ENCODE data around the gene TRMT10C. TPM values are rescaled to one million over a fixed set of nuclear protein-coding genes. Genes with fewer than 3 reads are reported as not detected.
"Not testable (repeated sequence)": the region's sequence is repeated elsewhere in the genome, so short reads cannot be mapped to it uniquely, and the experiment has no call there.

Gene TRMT10C
- total RNA-seq, 4 donors from 2014 or later = 14.4 to 21.7 (median 17.3) TPM

DNA sequence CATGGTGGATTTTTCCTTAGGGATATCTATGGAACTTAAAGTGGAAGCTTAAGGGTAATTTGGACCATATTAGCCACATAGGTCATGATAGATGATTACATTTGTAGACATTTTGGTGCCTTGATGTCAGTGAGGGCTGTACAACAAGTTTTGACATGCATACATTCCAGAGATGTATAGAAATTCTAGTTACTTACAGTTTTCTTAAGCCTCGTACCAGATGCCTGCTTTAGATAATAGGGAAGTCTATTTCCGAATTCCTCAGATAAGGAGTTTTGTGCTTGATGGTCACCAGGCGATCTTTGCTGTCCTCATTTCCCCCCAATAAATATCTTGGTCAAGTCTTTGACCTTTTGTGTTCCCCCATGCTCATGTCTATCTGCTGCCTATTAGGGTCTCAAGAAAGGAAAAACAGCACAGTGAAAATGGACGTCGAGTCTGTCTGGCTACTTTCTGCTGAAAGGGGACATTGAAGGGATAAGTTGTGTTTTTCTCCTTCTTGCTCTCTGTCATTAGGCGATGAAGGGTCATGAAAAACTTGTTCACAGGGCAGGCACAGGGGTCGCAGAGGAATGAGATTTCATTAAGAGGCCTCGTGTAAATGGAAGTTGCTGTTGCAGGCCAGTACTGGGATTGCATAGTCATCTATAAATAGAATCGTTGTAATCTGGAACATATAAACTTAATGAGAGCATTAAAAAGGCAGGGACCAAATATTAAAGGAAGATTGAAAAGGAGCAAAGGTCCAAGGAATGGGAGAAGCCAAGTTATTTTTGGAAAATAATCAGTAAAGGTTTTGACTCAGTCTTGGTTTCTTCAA lies 28.7 kb upstream of the TRMT10C start:
- no peak for DNase-seq (ENCODE audit: extremely low spot score)
- Histone ChIP-seq H3K27ac (replicated peaks in 1 of 4) (no peak overlapping the region), H3K9me3 (no peaks in the 10 kb centered on the region), H3K4me1 (no peaks in the 10 kb centered on the region), H3K27me3 (no peaks in the 10 kb centered on the region), H3K36me3 (no peaks in the 10 kb centered on the region), H3K4me3 (no peak overlapping the region)
- TF ChIP-seq EP300 (IDR thresholded peaks at IDR 0.05) (no peak), POLR2AphosphoS5 (IDR thresholded peaks at IDR 0.05) (no peak)
- intact Hi-C loops (cut with DNase I) = no loop called here
- whole genome bisulfite sequencing = 64% methylated on average over 9 of the region's 9 CpGs

DNA sequence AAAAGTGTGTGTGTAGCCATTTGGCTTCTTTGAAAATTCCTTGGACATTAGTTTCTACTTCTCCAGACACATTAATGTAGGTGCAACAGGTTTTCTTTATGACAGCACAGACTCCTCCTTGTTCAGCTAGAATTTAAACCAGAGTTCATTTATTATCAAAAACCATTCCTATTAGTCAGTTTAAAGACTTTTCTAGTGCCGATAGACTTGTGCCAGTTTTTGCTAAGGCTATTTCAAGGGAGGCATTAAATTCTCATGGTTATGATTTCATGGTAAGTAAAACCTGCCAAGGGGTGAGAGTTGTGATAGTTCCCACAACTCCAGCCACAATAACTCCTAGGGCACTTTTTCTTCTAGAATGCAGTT lies 28.1 kb upstream of the TRMT10C start:
- no peaks in the 10 kb centered on the region for H3K9me3 ChIP-seq
- no peaks in the 10 kb centered on the region for H3K4me1 ChIP-seq
- no peaks in the 10 kb centered on the region for H3K36me3 ChIP-seq
- WGBS = 60% methylated on average over 1 of the region's 1 CpG
- no peak overlapping the region for H3K4me3 ChIP-seq
- no peak overlapping the region for H3K27ac ChIP-seq (replicated peaks in 1 of 4)
- intact Hi-C loops (cut with DNase I) = no loop called here
- DNase-seq (ENCODE audit: extremely low spot score) = no peak
- TF ChIP-seq EP300 (IDR thresholded peaks at IDR 0.05) (no peak), POLR2AphosphoS5 (IDR thresholded peaks at IDR 0.05) (no peak), POLR2A (IDR thresholded peaks at IDR 0.05; ENCODE audit: low read depth) (no peak)
- TF ChIP-seq, protein P1, sequence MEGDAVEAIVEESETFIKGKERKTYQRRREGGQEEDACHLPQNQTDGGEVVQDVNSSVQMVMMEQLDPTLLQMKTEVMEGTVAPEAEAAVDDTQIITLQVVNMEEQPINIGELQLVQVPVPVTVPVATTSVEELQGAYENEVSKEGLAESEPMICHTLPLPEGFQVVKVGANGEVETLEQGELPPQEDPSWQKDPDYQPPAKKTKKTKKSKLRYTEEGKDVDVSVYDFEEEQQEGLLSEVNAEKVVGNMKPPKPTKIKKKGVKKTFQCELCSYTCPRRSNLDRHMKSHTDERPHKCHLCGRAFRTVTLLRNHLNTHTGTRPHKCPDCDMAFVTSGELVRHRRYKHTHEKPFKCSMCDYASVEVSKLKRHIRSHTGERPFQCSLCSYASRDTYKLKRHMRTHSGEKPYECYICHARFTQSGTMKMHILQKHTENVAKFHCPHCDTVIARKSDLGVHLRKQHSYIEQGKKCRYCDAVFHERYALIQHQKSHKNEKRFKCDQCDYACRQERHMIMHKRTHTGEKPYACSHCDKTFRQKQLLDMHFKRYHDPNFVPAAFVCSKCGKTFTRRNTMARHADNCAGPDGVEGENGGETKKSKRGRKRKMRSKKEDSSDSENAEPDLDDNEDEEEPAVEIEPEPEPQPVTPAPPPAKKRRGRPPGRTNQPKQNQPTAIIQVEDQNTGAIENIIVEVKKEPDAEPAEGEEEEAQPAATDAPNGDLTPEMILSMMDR (IDR thresholded peaks at IDR 0.05) = no peak
- H3K27me3 ChIP-seq = no peaks in the 10 kb centered on the region

DNA sequence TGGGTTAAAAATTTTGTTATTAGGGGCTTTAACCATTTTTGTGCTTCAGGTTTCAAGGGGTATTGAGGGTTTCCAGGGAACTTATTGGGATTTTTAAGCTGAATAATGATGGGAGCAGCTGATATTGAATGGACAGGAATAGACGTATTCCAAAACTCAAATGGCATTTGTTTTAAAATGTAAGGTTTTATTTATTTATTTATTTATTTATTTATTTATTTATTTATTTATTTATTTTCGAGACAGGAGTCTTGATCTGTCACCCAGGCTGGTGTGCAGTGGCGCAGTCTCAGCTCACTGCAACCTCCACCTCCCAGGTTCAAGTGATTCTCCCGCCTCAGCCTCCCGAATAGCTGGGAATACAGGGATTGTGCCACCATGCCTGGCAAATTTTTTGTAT lies 26.4 kb upstream of the TRMT10C start:
- no peak for DNase-seq (ENCODE audit: extremely low spot score)
- Histone ChIP-seq H3K9me3 (no peaks in the 10 kb centered on the region), H3K27ac (replicated peaks in 1 of 4) (no peak overlapping the region), H3K4me1 (no peaks in the 10 kb centered on the region), H3K36me3 (no peaks in the 10 kb centered on the region), H3K27me3 (no peaks in the 10 kb centered on the region), H3K4me3 (no peak overlapping the region)
- WGBS = 87% methylated on average over 5 of the region's 5 CpGs
- TF ChIP-seq, protein P1 (IDR thresholded peaks at IDR 0.05) = no peak
- TF ChIP-seq POLR2A (IDR thresholded peaks at IDR 0.05; ENCODE audit: low read depth) (no peak), EP300 (IDR thresholded peaks at IDR 0.05) (no peak), POLR2AphosphoS5 (IDR thresholded peaks at IDR 0.05) (no peak)
- intact Hi-C loops (cut with DNase I) = no loop called here

DNA sequence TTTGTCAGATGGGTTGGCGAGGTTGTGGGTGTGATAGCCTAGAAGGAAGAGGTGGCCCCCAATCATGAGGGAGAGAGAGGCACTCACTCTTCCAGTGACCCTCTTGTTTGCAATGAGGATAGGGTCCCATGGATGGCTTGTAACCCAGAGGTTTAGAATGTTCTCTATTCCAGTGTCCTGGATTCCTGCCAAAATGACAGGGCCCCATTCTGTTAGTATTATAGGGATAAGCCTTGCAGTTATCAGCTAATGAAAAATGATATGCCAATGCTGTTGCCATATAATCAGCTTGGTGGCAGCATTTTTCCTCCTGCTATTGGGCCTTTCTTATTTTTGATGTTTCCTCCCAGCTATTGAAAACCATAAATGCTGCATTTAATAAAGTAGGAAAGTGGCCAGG lies 25.4 kb upstream of the TRMT10C start:
- Histone ChIP-seq H3K4me1 (no peaks in the 10 kb centered on the region), H3K9me3 (no peaks in the 10 kb centered on the region), H3K27ac (replicated peaks in 1 of 4) (no peak overlapping the region), H3K27me3 (no peaks in the 10 kb centered on the region), H3K4me3 (no peak overlapping the region), H3K36me3 (no peaks in the 10 kb centered on the region)
- 86% methylated on average over 1 of the region's 1 CpG for WGBS
- intact Hi-C loops (cut with DNase I) = no loop called here
- TF ChIP-seq POLR2AphosphoS5 (IDR thresholded peaks at IDR 0.05) = no peak
- TF ChIP-seq, protein P1 (IDR thresholded peaks at IDR 0.05) = no peak
- no peak for TF ChIP-seq EP300 (IDR thresholded peaks at IDR 0.05)
- TF ChIP-seq POLR2A (IDR thresholded peaks at IDR 0.05; ENCODE audit: low read depth) = no peak
- no peak for DNase-seq (ENCODE audit: extremely low spot score)

DNA sequence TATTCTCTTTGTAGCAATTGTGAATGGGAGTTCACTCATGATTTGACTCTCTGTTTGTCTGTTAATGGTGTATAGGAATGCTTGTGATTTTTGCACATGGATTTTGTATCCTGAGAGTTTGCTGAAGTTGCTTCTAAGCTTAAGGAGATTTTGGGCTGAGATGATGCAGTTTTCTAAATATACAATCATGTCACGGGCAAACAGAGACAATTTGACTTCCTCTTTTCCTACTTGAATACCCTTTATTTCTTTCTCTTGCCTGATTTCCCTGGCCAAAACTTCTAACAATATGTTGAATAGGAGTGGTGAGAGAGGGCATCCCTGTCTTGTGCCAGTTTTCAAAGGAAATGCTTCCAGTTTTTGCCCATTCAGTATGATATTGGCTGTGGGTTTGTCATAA lies 24.7 kb upstream of the TRMT10C start:
- H3K9me3 ChIP-seq; DNase-seq (ENCODE audit: extremely low spot score); H3K27me3 ChIP-seq; H3K36me3 ChIP-seq; H3K27ac ChIP-seq (replicated peaks in 1 of 4); intact Hi-C loops (cut with DNase I); H3K4me3 ChIP-seq; H3K4me1 ChIP-seq: not testable (repeated sequence)
- 62% methylated on average over 1 of the region's 1 CpG for WGBS

DNA sequence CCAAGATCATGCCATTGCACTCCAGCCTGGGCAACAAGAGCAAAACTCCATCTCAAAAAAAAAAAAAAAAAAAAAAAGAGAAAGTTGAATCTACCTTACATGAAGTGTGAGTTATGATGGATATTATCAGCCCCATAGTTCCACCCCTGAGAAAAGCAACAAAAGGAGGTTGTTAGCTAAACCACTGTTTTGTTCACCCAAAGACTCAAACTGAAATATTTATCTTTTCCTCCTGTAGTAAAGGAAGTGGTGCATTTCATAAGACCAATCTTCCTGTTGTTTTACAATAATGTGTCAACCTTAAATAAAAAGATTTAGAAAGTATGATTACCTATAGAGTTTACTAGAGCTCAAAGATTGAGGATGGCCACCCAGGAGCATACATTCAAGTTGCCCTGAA lies 18.7 kb upstream of the TRMT10C start:
- intact Hi-C loops (cut with DNase I) = no loop called here
- TF ChIP-seq EP300 (IDR thresholded peaks at IDR 0.05) (no peak), POLR2A (IDR thresholded peaks at IDR 0.05; ENCODE audit: low read depth) (no peak), POLR2AphosphoS5 (IDR thresholded peaks at IDR 0.05) (no peak)
- TF ChIP-seq, protein P1 (IDR thresholded peaks at IDR 0.05) = no peak
- Histone ChIP-seq H3K36me3 (no peaks in the 10 kb centered on the region), H3K4me1 (no peaks in the 10 kb centered on the region), H3K27me3 (peaks cover 0 to 7% (median 0%) of the 10 kb centered on the region in 4 donors), H3K9me3 (no peaks in the 10 kb centered on the region), H3K27ac (replicated peaks in 1 of 4) (no peak overlapping the region), H3K4me3 (no peak overlapping the region)
- DNase-seq (ENCODE audit: extremely low spot score) = no peak

Data from esophagus muscularis mucosa (tissue), 4 donors.